ENCODE results near the gene ASL.

DNA sequence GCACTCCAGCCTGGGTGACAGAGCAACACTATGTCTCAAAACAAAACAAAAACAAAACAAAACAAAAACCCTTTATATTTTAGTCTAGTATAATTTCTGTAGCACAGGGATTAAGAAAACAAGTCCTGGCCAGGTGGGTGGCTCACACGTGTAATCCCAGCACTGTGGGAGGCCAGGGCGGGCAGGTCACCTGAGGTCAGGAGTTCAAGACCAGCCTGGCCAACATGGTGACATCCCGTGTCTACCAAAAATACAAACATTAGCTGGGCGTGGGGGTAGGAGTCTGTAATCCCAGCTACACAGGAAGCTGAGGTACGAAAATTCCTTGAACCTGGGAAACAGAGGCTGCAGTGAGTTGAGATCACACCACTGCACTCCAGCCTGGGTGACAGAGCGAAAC lies 23.2 kb upstream of the ASL start:
- TF ChIP-seq, protein P1, sequence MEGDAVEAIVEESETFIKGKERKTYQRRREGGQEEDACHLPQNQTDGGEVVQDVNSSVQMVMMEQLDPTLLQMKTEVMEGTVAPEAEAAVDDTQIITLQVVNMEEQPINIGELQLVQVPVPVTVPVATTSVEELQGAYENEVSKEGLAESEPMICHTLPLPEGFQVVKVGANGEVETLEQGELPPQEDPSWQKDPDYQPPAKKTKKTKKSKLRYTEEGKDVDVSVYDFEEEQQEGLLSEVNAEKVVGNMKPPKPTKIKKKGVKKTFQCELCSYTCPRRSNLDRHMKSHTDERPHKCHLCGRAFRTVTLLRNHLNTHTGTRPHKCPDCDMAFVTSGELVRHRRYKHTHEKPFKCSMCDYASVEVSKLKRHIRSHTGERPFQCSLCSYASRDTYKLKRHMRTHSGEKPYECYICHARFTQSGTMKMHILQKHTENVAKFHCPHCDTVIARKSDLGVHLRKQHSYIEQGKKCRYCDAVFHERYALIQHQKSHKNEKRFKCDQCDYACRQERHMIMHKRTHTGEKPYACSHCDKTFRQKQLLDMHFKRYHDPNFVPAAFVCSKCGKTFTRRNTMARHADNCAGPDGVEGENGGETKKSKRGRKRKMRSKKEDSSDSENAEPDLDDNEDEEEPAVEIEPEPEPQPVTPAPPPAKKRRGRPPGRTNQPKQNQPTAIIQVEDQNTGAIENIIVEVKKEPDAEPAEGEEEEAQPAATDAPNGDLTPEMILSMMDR (IDR thresholded peaks at IDR 0.05), result no peak
- no peak for TF ChIP-seq POLR2A (IDR thresholded peaks at IDR 0.05)

Data from gastroesophageal sphincter (tissue), 3 donors.